HG02884 (cell line): ENCODE results near the gene RAMP1.

Experiments used
- ATAC-seq: cut with Tn5 transposase; IDR thresholded peaks from one replicate; pipeline ENCODE4 v1.9.1; 2021; ENCODE audit warnings: mild to moderate bottlenecking, moderate library complexity; ENCODE audit not compliant: unreplicated experiment

RAMP1 gene

GRCh38 chr2:237894396-237894979, 35.1 kb downstream of the RAMP1 start:
- ATAC-seq, result no peak

GRCh38 chr2:237894986-237895543, 35.6 kb downstream of the RAMP1 start:
- ATAC-seq, result no peak

- no peak for ATAC-seq
Observed at GRCh38 chr2:237895544-237896506, 36.4 kb downstream of the RAMP1 start.

- no peak for ATAC-seq
Observed at GRCh38 chr2:237896507-237896892, 37.1 kb downstream of the RAMP1 start.

- no peak for ATAC-seq
Observed at GRCh38 chr2:237896956-237897355, 37.5 kb downstream of the RAMP1 start.

GRCh38 chr2:237898057-237898414, 38.6 kb downstream of the RAMP1 start:
- no peak for ATAC-seq

GRCh38 chr2:237900891-237901831, 41.7 kb downstream of the RAMP1 start:
- ATAC-seq, result no peak

- no peak for ATAC-seq
Observed at GRCh38 chr2:237901932-237902850, 42.8 kb downstream of the RAMP1 start.

- no peak for ATAC-seq
Observed at GRCh38 chr2:237904831-237905599, 45.6 kb downstream of the RAMP1 start.

GRCh38 chr2:237907144-237907543, 47.7 kb downstream of the RAMP1 start:
- no peak for ATAC-seq

GRCh38 chr2:237909075-237909695, 49.8 kb downstream of the RAMP1 start:
- ATAC-seq, result no peak

- ATAC-seq, result no peak
Observed at GRCh38 chr2:237909801-237910475, 50.5 kb downstream of the RAMP1 start.

GRCh38 chr2:237910576-237911362, 51.3 kb downstream of the RAMP1 start:
- no peak for ATAC-seq

- no peak for ATAC-seq
Observed at GRCh38 chr2:237911363-237912017, 52.1 kb downstream of the RAMP1 start.

GRCh38 chr2:237912271-237913192, 53.1 kb downstream of the RAMP1 start:
- ATAC-seq, result no peak
